Skin of body (tissue), 3 donors: ENCODE results near the gene HSD17B13. TPM values are rescaled to one million over a fixed set of nuclear protein-coding genes. Genes with fewer than 3 reads are reported as not detected.

Experiments
- DNase-seq: peaks from one replicate; lab custom pipeline; 2025; lab: John Stamatoyannopoulos, UW
- small RNA-seq: library from RNA; depleted of rRNA; stranded (forward); fragments of <200 nt; gene quantifications from one replicate; pipeline ENCODE3, GENCODE V24; 2014; ENCODE audit warnings: low replicate concordance
- total RNA-seq: library from RNA; depleted of rRNA; stranded (reverse); fragments of >200 nt; gene quantifications from one replicate; pipeline ENCODE4 v1.2.3, GENCODE V29; 2014

Gene HSD17B13
- total RNA-seq, 1 donor from 2014 or later: 0.20 TPM

DNA sequence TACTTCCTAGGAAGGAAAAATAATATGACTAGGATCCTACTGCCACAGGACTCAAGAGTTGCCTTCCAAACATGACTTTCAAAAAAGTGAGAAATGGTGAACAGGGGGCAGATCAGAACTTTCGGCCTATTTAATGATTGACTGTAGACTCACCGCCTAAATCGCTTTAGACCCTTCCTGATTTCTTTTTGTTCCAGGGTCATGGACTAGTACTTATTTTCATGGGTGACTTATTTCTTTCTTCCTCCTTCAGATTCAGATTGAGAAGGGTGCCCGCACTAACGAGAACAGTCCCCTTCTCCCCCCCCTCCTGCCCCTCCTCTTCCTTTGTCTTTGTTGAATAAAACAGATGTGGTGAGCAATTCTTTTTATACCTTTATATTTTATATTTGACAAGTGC, 54.3 kb downstream of the HSD17B13 start:
- DNase-seq: no peak

- no peak for DNase-seq
Observed at GRCh38 chr4:87266986-87267385, 55.7 kb downstream of the HSD17B13 start.

DNA sequence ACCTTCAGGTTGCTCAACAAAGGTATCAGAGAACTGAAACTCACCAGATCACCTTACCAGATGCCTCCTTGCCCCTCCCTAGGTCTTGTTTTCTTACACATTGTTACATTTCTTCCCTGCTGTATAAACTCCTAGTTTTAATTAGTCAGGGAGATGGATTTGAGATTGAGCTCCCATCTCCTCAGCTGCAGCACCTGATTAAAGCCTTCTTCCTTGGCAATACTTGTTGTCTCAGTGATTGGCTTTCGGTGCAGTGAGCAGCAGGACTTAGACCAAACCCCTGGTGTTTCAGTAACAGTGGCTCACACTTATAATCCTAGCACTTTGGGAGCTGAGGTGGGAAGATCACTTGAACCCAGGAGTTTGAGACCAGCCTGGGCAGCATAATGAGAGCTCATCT, 59.8 kb downstream of the HSD17B13 start:
- DNase-seq: no peak

DNA sequence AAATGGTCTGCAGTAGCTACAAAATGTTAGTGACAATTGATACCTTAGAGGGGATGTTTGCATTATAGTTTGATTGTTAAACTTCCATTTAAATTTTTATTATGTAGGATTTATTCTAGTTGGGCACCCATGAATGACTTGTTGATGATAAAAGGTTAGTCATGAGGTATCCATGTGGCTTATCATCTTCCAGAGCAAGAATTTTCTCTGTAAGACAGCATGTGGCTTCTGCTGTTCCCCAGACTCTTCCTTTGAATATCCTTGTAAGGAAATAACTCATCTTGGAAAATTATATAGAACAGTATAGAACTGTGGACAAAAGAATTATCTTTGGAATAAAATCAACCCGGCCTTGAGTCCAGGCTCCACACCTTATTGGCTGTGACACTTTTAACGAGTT, 62.2 kb downstream of the HSD17B13 start:
- no peak for DNase-seq

DNA sequence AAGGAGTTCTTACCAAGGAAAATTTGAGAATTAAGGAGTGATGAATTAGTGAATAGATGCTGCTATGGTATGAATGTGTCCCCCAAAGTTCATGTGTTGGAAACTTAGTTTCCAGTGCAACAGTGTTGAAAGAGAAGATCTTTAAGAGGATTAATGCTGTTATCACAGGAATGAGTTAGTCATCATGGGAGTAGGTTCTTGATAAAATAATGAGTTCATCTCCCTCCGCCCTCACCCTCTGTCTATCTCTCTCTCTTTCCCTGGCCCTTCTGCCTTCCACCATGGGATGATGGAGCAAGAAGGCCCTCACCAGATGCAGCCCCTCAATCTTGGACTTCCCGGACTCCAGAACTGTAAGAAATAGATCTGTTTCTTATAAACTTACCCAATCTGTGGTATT, 64.0 kb downstream of the HSD17B13 start:
- DNase-seq: no peak

GRCh38 chr4:87257523-87257922, 65.2 kb downstream of the HSD17B13 start:
- no peak for DNase-seq

GRCh38 chr4:87255755-87256154, 66.9 kb downstream of the HSD17B13 start:
- no peak for DNase-seq

Small RNA genes lying within 50 kb of the gene (small RNA-seq; reads per million reads assigned to genes)
- not detected for gene MIR5705

Other genes with a start within 250 kb of the HSD17B13 start
- gene KLHL8, start 102.3 kb downstream of the HSD17B13 start, total RNA-seq: 21.4 TPM
- 32.0 TPM for gene HSD17B11, start 68.3 kb upstream of the HSD17B13 start, total RNA-seq
- 15.7 TPM for gene NUDT9, start 99.7 kb upstream of the HSD17B13 start, total RNA-seq
- gene SPARCL1, start 206.5 kb upstream of the HSD17B13 start, total RNA-seq: 118 TPM